ENCODE data around the gene AP1S2. TPM values are rescaled to one million over a fixed set of nuclear protein-coding genes. Genes with fewer than 3 reads are reported as not detected.

Gene AP1S2
- total and polyA plus RNA-seq, 2 of the 13 experiments (the other 11 are each of a cell fraction or from before 2014, with no cell fraction given), result 10.1 to 18.8 TPM

GRCh38 chrX:15812192-15812938, 42.2 kb downstream of the AP1S2 start:
- Histone ChIP-seq H3K4me1 (ENCODE audit: insufficient read depth, low read length) (no peaks in the 10 kb centered on the region), H3K27ac (ENCODE audit: extremely low read length, insufficient read depth, low read length) (no peak overlapping the region), H3K9ac (ENCODE audit: insufficient read depth, low read depth, low read length) (no peak overlapping the region), H3K9me3 (ENCODE audit: low read length) (no peaks in the 10 kb centered on the region), H2AFZ (ENCODE audit: low read length) (no peak overlapping the region), H3K4me2 (ENCODE audit: low read depth, low read length) (no peak overlapping the region), H3K36me3 (replicated peaks in 1 of 2; ENCODE audit: control insufficient read depth in 1 of 2, insufficient read depth in 2 of 2, low read length in 2 of 2) (peaks cover 2 to 17% of the 10 kb centered on the region in 2 experiments; a peak in 3 of 5 replicates), H3K79me2 (ENCODE audit: insufficient read depth, low read length) (no peaks in the 10 kb centered on the region), H3K27me3 (ENCODE audit: control insufficient read depth in 1 of 2, insufficient read depth in 2 of 2, low read length in 2 of 2) (no peaks in the 10 kb centered on the region), H3K4me3 (replicated peaks in 1 of 3; ENCODE audit: insufficient read depth in 1 of 3, low read depth in 2 of 3, low read length in 3 of 3) (no peak overlapping the region), H4K20me1 (ENCODE audit: insufficient read depth, low read length) (no peaks in the 10 kb centered on the region)
- no TSS peak for BruUV-seq (replicated peaks)
- ChIA-PET POLR2A (no interaction called here), CTCF (ENCODE audit: low intra/inter-chr PET ratio, low total read pairs) (no interaction called here)
- intact Hi-C loops (cut with micrococcal nuclease; ENCODE audit: unreplicated experiment) (no loop called here), in situ Hi-C loops (cut with HindIII; ENCODE audit: extremely low pct_ligation_motif_present, low pct_unique_long_range_greater_than_20kb) (no loop called here)
- ATAC-seq (no peak), DNase-seq (ENCODE audit: low spot score) (no peak), FAIRE-seq (no peak)
- TF ChIP-seq CREB1 (IDR thresholded peaks at IDR 0.05) (no peak), CREB1 (CRISPR knock-in tag; IDR thresholded peaks at IDR 0.05) (no peak), CBX1 (IDR thresholded peaks at IDR 0.05; ENCODE audit: low read depth) (no peak), ZBTB33 (CRISPR knock-in tag; IDR thresholded peaks at IDR 0.05) (no peak), U2AF1 (optimal IDR thresholded peaks at IDR 0.05; ENCODE audit: low read depth, low read length) (no peak), ZNF24 (IDR thresholded peaks at IDR 0.05) (no peak), REXO4 (CRISPR knock-in tag; IDR thresholded peaks at IDR 0.05; ENCODE audit: borderline replicate concordance) (no peak), ATF1 (CRISPR knock-in tag; IDR thresholded peaks at IDR 0.05) (no peak), ZSCAN21 (CRISPR knock-in tag; IDR thresholded peaks at IDR 0.05; ENCODE audit: borderline replicate concordance) (no peak), ZNF276 (CRISPR knock-in tag; IDR thresholded peaks at IDR 0.05; ENCODE audit: low read depth) (no peak), CSRNP1 (CRISPR knock-in tag; IDR thresholded peaks at IDR 0.05) (no peak), FOSL1 (CRISPR knock-in tag; IDR thresholded peaks at IDR 0.05; ENCODE audit: borderline replicate concordance) (no peak), ZNF770 (CRISPR knock-in tag; IDR thresholded peaks at IDR 0.05) (no peak), BRF2 (CRISPR knock-in tag; IDR thresholded peaks at IDR 0.05) (no peak), ZMYM3 (CRISPR knock-in tag; IDR thresholded peaks at IDR 0.05) (no peak), MIER3 (CRISPR knock-in tag; IDR thresholded peaks at IDR 0.05; ENCODE audit: borderline replicate concordance) (no peak), SUZ12 (IDR thresholded peaks at IDR 0.05; ENCODE audit: low read depth, low read length) (no peak)
- 95% methylated on average over 8 of the region's 8 CpGs for WGBS (ENCODE audit: low lambda C conversion rate)

All from HepG2 (cell line).